ENCODE measurements around the gene MLEC. TPM values are rescaled to one million over a fixed set of nuclear protein-coding genes. Genes with fewer than 3 reads are reported as not detected.

The MLEC gene
- total and polyA plus RNA-seq, 2 of the 13 experiments (the other 11 are each of a cell fraction or from before 2014, with no cell fraction given): 49.8 to 156 TPM

DNA sequence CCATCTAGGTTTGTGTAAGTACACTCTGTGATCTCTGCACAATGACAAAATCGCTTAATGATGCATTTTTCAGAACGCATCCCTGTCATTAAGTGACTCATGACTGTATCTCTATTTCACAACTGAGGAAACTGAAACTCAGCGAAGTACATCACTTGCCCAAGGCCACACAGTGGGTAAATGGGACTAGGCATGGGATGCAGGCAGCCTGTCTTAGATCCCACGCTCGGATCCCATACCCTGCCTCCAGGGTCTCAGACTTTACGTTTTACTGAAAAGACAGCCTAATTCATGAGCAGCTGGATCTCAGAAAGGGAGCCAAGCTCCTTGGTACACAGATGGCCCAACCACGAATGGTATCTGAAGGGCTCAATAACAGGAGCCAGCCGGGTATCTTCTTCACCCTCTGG, 2.4 kb upstream of the MLEC start:
- no peak for DNase-seq (ENCODE audit: low spot score)
- ATAC-seq: no peak
- POLR2A ChIA-PET: no interaction called here
- no peak overlapping the region for H3K9ac ChIP-seq (ENCODE audit: insufficient read depth, low read depth, low read length)
- CTCF ChIA-PET (ENCODE audit: low intra/inter-chr PET ratio, low total read pairs): no interaction called here
- no TSS peak for BruUV-seq (replicated peaks)
- H3K4me1 ChIP-seq (ENCODE audit: insufficient read depth, low read length): peaks cover 27% of the 10 kb centered on the region
- no peak overlapping the region for H3K4me3 ChIP-seq (replicated peaks in 1 of 3; ENCODE audit: insufficient read depth in 1 of 3, low read depth in 2 of 3, low read length in 3 of 3)
- H3K4me2 ChIP-seq (ENCODE audit: low read depth, low read length): no peak overlapping the region
- no peaks in the 10 kb centered on the region for H3K9me3 ChIP-seq (ENCODE audit: low read length)
- H2AFZ ChIP-seq (ENCODE audit: low read length): no peak overlapping the region
- H3K36me3 ChIP-seq (replicated peaks in 1 of 2; ENCODE audit: control insufficient read depth in 1 of 2, insufficient read depth in 2 of 2, low read length in 2 of 2): no peaks in the 10 kb centered on the region
- WGBS (ENCODE audit: low lambda C conversion rate): 46% methylated on average over 7 of the region's 8 CpGs
- in situ Hi-C loops (cut with HindIII; ENCODE audit: extremely low pct_ligation_motif_present, low pct_unique_long_range_greater_than_20kb) (no loop called here), intact Hi-C loops (cut with micrococcal nuclease; ENCODE audit: unreplicated experiment) (no loop called here)
- H3K27me3 ChIP-seq (ENCODE audit: control insufficient read depth in 1 of 2, insufficient read depth in 2 of 2, low read length in 2 of 2): no peaks in the 10 kb centered on the region; a peak in 1 of 5 replicates
- H3K27ac ChIP-seq (ENCODE audit: extremely low read length, insufficient read depth, low read length): no peak overlapping the region
- no peak for FAIRE-seq
- H4K20me1 ChIP-seq (ENCODE audit: insufficient read depth, low read length): peaks cover 10% of the 10 kb centered on the region
- H3K79me2 ChIP-seq (ENCODE audit: insufficient read depth, low read length): peaks cover 25% of the 10 kb centered on the region
- TF ChIP-seq CEBPB (IDR thresholded peaks at IDR 0.05; ENCODE audit: borderline replicate concordance, low read depth, low read length) (peak; percentile 67; the same call in 1 of the 2 replicates), MTA3 (CRISPR knock-in tag; IDR thresholded peaks at IDR 0.05) (no peak), ATAD3A (CRISPR knock-in tag; IDR thresholded peaks at IDR 0.05) (no peak), PAWR (CRISPR knock-in tag; IDR thresholded peaks at IDR 0.05; ENCODE audit: borderline replicate concordance) (no peak), MAFF (IDR thresholded peaks at IDR 0.05; ENCODE audit: low read depth, low read length) (peak; percentile 10; the same call in 1 of the 2 replicates), ZNF232 (CRISPR knock-in tag; IDR thresholded peaks at IDR 0.05; ENCODE audit: borderline replicate concordance) (no peak), NFIB (CRISPR knock-in tag; IDR thresholded peaks at IDR 0.05; ENCODE audit: borderline replicate concordance) (no peak), ZNF619 (CRISPR knock-in tag; IDR thresholded peaks at IDR 0.05) (no peak), ZNF282 (IDR thresholded peaks at IDR 0.05; ENCODE audit: partially characterized antibody) (no peak), RELA (CRISPR knock-in tag; IDR thresholded peaks at IDR 0.05) (no peak), FOSL2 (CRISPR knock-in tag; IDR thresholded peaks at IDR 0.05) (peak; percentile 52), SNAI1 (CRISPR knock-in tag; IDR thresholded peaks at IDR 0.05; ENCODE audit: borderline replicate concordance) (no peak), MIER3 (CRISPR knock-in tag; IDR thresholded peaks at IDR 0.05; ENCODE audit: borderline replicate concordance) (no peak), ZNF510 (CRISPR knock-in tag; IDR thresholded peaks at IDR 0.05; ENCODE audit: low read depth) (no peak), SAP130 (CRISPR knock-in tag; IDR thresholded peaks at IDR 0.05; ENCODE audit: low read depth) (no peak)
- TF ChIP-seq, protein P1, sequence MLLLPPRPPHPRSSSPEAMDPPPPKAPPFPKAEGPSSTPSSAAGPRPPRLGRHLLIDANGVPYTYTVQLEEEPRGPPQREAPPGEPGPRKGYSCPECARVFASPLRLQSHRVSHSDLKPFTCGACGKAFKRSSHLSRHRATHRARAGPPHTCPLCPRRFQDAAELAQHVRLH (CRISPR knock-in tag; IDR thresholded peaks at IDR 0.05; ENCODE audit: borderline replicate concordance, low read depth): no peak
- TF ChIP-seq, protein P2, sequence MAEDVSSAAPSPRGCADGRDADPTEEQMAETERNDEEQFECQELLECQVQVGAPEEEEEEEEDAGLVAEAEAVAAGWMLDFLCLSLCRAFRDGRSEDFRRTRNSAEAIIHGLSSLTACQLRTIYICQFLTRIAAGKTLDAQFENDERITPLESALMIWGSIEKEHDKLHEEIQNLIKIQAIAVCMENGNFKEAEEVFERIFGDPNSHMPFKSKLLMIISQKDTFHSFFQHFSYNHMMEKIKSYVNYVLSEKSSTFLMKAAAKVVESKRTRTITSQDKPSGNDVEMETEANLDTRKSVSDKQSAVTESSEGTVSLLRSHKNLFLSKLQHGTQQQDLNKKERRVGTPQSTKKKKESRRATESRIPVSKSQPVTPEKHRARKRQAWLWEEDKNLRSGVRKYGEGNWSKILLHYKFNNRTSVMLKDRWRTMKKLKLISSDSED (CRISPR knock-in tag; IDR thresholded peaks at IDR 0.05): no peak
- TF ChIP-seq, protein P3, sequence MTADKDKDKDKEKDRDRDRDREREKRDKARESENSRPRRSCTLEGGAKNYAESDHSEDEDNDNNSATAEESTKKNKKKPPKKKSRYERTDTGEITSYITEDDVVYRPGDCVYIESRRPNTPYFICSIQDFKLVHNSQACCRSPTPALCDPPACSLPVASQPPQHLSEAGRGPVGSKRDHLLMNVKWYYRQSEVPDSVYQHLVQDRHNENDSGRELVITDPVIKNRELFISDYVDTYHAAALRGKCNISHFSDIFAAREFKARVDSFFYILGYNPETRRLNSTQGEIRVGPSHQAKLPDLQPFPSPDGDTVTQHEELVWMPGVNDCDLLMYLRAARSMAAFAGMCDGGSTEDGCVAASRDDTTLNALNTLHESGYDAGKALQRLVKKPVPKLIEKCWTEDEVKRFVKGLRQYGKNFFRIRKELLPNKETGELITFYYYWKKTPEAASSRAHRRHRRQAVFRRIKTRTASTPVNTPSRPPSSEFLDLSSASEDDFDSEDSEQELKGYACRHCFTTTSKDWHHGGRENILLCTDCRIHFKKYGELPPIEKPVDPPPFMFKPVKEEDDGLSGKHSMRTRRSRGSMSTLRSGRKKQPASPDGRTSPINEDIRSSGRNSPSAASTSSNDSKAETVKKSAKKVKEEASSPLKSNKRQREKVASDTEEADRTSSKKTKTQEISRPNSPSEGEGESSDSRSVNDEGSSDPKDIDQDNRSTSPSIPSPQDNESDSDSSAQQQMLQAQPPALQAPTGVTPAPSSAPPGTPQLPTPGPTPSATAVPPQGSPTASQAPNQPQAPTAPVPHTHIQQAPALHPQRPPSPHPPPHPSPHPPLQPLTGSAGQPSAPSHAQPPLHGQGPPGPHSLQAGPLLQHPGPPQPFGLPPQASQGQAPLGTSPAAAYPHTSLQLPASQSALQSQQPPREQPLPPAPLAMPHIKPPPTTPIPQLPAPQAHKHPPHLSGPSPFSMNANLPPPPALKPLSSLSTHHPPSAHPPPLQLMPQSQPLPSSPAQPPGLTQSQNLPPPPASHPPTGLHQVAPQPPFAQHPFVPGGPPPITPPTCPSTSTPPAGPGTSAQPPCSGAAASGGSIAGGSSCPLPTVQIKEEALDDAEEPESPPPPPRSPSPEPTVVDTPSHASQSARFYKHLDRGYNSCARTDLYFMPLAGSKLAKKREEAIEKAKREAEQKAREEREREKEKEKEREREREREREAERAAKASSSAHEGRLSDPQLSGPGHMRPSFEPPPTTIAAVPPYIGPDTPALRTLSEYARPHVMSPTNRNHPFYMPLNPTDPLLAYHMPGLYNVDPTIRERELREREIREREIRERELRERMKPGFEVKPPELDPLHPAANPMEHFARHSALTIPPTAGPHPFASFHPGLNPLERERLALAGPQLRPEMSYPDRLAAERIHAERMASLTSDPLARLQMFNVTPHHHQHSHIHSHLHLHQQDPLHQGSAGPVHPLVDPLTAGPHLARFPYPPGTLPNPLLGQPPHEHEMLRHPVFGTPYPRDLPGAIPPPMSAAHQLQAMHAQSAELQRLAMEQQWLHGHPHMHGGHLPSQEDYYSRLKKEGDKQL (CRISPR knock-in tag; IDR thresholded peaks at IDR 0.05; ENCODE audit: low read depth): no peak
- TF ChIP-seq, protein P4, sequence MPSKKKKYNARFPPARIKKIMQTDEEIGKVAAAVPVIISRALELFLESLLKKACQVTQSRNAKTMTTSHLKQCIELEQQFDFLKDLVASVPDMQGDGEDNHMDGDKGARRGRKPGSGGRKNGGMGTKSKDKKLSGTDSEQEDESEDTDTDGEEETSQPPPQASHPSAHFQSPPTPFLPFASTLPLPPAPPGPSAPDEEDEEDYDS (CRISPR knock-in tag; IDR thresholded peaks at IDR 0.05): no peak
